ENCODE data around the gene FAM24B.
"Not testable (repeated sequence)": the region's sequence is repeated elsewhere in the genome, so short reads cannot be mapped to it uniquely, and the experiment has no call there.

GRCh38 chr10:122868768-122869167 is 10.6 kb downstream of the FAM24B start:
- not testable (repeated sequence) for TF ChIP-seq TAF1 (conservative IDR thresholded peaks at IDR 0.05); CTCF (IDR thresholded peaks at IDR 0.05; ENCODE audit: low read depth, low read length, missing input control); GABPA (IDR thresholded peaks at IDR 0.05 in 1 of 2, conservative IDR thresholded peaks at IDR 0.05 in 1 of 2); YY1 (IDR thresholded peaks at IDR 0.05); MAX (IDR thresholded peaks at IDR 0.05)

Data from liver (tissue), 3 donors.